NCI-H146 treated with DMSO at 0.1 percent for 48 hours (cell line): ENCODE results near the gene TNFRSF25.
"Not testable (repeated sequence)": the region's sequence is repeated elsewhere in the genome, so short reads cannot be mapped to it uniquely, and the experiment has no call there.

Experiments
- DNase-seq: peaks from one replicate; lab custom pipeline; 2025; ENCODE audit not compliant: unreplicated experiment; lab: John Stamatoyannopoulos, UW

The TNFRSF25 gene

GRCh38 chr1:6454856-6455751 lies 10.9 kb downstream of the TNFRSF25 start:
- no peak for DNase-seq

DNA sequence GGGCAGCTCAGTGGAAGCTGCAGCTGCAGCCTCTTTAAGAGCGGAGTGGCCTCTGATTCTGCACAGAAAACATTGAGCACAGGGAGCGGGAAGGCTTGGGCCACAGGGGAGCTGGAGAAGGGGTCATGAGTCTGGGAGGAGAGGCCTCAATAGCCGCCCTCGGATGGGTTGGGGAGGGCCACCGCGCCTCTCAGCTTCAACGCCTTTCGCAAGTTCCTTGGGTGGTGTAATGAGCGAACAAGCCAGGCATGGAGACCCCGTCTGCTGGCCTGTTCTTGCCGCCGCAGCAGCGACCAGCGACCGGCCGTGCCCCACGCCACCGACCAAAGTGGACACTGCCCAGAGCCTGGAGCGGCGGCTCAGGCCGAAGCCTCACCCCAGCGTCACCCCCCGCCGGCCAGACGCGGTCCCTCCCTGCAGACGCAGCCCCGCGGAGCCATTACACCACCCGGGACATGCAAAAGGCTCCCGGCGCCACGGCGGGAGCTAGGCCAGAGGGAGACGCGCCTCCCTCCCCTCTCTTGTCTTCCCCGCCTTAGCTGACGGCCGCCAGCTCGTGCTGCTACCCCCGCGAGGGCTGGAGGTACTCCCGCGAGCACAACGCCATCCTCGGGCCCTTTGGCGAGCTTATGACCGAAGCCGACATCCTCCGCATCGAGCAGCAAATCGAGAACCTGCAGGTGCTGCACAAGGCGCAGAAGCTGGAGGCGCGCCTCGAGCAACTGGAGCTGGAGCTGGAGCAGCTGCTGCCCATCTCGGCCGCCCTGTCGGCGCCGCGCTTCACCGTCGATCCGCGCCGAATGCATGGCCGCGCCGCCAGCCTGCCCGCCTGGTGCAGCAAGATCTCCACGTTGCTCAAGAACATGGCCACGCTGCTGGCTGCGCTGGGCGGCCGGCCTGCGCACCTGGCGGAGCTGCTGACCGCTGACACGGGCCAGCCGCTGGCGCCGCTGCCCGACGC lies 11.8 kb downstream of the TNFRSF25 start:
- DNase-seq, result not testable (repeated sequence)

GRCh38 chr1:6450943-6451373 lies 15.0 kb downstream of the TNFRSF25 start:
- DNase-seq, result no peak

DNA sequence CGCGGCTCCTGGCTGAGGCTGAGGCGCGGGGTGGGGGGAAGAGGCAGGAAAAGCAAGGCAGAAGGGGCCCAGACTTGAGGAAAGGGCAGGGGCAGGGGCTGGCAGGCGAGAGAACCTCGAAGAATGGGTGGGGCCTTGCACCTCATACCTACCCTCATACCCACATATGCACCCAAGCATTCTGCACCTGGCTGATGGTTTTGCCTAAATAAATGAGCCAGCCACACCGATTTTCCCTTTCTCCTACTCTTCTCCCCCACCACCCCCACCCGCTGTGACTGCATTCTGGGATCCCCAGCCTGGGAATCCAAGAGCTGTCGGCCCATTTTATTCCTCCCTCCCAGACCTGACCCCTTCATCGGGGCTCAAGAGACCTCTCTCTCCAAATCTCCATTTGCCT lies 15.5 kb downstream of the TNFRSF25 start:
- not testable (repeated sequence) for DNase-seq

GRCh38 chr1:6450005-6450450 lies 15.9 kb downstream of the TNFRSF25 start:
- DNase-seq, result no peak

GRCh38 chr1:6448749-6449631 lies 17.0 kb downstream of the TNFRSF25 start:
- no peak for DNase-seq

GRCh38 chr1:6447818-6448748 lies 17.9 kb downstream of the TNFRSF25 start:
- DNase-seq, result peak; percentile 64

DNA sequence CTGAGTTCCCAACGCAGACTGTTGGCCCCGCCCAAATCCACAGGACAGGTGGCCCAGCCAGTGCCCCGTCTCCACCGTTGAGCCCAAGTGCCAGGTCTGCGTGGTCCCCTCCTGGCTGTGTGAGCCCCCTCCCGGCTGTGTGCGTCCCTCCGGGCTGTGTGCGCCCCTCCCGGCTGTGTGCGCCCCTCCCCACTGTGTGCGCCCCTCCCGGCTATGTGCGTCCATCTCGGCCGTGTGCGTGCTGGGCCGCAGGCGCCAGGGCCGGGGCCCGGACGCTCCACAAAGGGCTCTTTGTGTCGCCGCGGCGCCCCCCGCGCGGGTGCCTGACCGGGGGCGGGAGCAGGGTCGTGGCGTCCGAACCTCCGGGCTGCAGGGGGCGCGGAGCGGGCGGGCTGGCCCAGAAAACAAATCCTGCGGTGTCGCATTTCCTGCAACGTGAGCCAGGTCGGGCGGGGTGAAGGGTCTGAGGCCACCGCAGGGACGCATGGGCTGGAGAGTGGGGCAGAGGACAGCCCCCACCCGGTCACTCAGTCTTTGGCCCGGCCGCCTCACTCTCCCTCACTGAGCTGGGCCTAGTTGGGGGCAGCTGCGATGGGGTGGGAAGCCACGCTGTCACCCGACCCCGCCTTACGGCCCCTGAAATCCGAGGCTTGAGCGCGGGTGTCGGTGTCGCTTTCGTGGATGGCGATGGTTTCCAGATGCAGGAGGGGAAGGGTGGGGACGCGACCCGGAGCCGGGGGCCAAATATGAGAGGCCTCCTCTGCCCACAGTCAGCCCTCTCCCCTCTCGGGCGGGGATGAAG lies 18.8 kb downstream of the TNFRSF25 start:
- no peak for DNase-seq

DNA sequence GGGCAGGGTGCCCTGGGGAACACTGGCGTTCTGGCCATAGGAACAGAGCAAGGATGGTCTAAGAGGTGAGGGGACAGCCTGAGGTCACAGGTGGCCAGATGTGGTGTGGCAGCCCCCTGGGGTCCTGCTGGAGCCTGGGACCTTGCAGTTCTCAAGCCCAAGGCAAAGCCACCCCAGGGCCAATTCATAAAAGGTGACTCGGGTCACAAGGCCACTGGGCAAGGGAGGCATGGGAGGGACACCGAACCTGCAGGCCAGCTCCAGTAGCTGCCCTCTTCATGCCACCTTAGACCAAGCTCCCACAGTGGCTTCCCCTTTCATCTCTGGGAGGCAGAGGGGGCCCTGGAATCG lies 19.3 kb downstream of the TNFRSF25 start:
- no peak for DNase-seq

DNA sequence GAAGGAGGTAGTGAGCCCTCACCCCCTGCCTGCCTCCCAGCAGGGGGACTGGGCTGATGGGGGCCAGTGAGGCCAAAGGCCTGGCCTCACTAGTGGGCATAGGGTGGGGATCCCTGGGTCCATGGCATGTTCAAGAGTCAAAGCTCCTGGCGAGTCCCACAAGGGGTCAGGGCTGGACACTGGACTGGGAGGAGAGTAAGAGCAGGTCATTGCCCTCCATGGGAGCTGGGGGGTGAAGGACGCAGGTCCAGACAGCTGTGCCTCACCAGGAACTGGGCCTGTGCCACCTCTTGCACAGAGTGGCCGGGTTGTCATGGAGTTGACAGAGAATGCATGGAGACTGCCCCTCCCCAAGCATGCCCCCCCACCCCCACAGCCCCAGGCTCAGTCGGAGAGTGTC lies 20.0 kb downstream of the TNFRSF25 start:
- not testable (repeated sequence) for DNase-seq

DNA sequence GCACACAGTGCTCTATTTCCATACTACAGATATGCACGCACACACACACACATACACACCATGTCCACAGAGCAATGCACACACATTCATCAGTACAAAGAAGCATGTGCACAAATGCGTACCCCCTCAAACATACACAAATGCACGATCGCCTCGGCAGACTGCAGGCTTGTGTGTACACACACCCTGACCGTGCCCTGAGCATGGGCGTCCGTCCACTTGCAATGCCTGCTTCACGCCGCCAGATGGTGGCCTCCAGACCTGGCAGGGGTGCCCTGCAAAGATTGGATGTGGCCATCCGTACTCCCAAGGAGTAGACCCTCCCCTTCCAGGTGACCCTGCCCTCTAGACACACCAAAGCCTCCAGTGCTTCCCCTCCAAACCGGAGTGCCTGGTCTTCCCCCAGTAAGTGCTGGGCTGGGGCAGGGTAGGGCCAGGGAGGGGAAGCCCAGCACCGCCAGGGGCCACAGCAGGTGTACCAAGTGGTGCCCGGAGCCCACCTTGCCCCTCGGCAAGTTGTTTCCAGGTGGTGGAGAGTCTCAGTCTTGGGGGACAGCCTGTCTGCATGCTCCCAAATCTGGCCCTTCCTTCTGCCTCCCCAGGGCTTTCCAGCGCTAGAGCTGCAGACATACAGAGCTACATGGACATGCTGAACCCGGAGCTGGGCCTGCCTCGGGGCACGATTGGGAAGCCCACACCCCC lies 20.8 kb downstream of the TNFRSF25 start:
- no peak for DNase-seq

DNA sequence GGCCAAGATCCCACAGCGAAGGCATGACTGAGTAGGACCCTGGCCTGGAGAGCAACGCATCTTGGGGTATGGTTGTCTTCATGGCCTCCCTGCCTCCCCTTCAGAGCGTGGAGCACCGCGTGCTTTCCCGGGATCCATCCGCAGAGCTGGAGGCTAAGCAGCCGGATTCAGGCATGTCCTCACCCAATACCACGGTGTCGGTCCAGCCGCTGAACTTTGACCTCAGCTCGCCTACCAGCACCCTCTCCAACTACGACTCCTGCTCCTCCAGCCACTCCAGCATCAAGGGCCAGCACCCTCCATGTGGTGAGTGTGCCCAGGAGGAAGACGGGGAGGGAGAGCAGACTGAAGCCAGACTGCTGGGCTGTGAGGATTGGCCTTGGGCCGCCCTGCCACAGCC lies 21.6 kb downstream of the TNFRSF25 start:
- DNase-seq, result no peak

DNA sequence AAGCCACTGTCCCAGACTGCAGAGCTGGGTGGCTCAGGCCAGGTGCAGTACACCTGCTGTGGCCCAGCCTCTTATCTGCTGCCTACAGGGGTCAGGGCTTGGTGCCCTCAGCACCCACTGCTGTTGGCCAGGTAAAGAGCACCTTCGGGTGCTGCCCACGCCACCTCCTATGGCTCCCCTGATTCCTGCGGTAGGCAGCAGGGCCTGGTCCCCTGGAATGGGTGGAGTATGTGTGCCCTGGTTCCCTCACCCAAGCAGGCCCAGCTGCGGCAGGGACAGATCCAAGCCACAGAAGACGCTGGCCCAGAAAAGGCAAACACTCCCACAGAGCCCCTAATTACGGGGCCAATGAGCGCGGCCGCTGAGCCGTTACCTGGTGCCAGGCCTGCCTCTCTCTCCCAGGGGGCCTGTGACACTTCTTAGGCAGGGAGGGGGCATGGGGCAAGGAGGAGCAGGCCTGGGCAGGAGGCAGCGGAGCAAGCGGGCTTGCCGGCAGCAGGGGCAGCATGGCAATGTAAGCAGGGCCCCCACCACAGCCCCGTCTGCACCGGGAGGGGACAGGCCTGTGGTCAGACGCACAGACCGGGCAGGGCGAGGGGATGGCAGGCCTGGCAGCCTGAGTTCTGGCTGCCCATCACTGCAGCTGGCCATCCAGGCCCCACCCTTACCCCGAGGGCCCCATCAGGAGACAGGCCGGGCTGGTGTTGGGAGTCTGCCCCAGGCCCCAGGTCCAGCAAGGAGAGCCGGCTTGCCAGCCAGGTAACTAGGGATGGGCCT lies 22.4 kb downstream of the TNFRSF25 start:
- DNase-seq, result no peak

GRCh38 chr1:6441586-6441985 lies 24.4 kb downstream of the TNFRSF25 start:
- no peak for DNase-seq

- no peak for DNase-seq
Measured at GRCh38 chr1:6440198-6441126, 25.5 kb downstream of the TNFRSF25 start.

GRCh38 chr1:6438047-6438525 lies 27.9 kb downstream of the TNFRSF25 start:
- peak; percentile 51 for DNase-seq
